ENCODE data around the gene KIF1B.

GRCh38 chr1:10225573-10225972 is 15.2 kb downstream of the KIF1B start:
- TF ChIP-seq CTCF (IDR thresholded peaks at IDR 0.05) (no peak), EZH2 (IDR thresholded peaks at IDR 0.05; ENCODE audit: borderline replicate concordance, insufficient read depth, low read depth, low read length, poor library complexity, severe bottlenecking) (no peak)

Data from B cell (primary cell).